GM23338 (cell line): ENCODE results near the gene GNB5. TPM values are rescaled to one million over a fixed set of nuclear protein-coding genes. Genes with fewer than 3 reads are reported as not detected.

Experiments
- ATAC-seq: fragments of 200-7000 bp; cut with Tn5 transposase; 3 replicates; pipeline ENCODE4 v1.9.1; 2020
- DNase-seq: peaks from one replicate; pipeline ENCODE4 v3.0.0-alpha.2; 2015; ENCODE audit warnings: low spot score
- H2AFZ ChIP-seq: fragments of 200-600 bp; sonication (generic); 2 replicates; pipeline ENCODE4 v1.8.0; 2016; ENCODE audit warnings: antibody characterized with exemption, mild to moderate bottlenecking, moderate library complexity
- H3F3A ChIP-seq: fragments of 200-600 bp; sonication (generic); replicated peaks from 2 replicates; pipeline ENCODE4 v1.8.0; 2017; ENCODE audit warnings: antibody characterized with exemption, mixed run types, low read depth
- H3K27ac ChIP-seq: fragments of 200-600 bp; sonication (generic); 2 replicates; pipeline ENCODE4 v1.6.1; 2016; ENCODE audit warnings: low read depth
- H3K27me3 ChIP-seq: fragments of 200-600 bp; sonication (generic); 2 replicates; pipeline ENCODE4 v1.8.0; 2016; ENCODE audit warnings: mild to moderate bottlenecking, mixed run types, moderate library complexity; ENCODE audit not compliant: insufficient read depth
- H3K36me3 ChIP-seq: fragments of 200-600 bp; sonication (generic); 2 replicates; pipeline ENCODE4 v1.8.0; 2016; ENCODE audit warnings: mild to moderate bottlenecking; ENCODE audit not compliant: insufficient read depth
- H3K4me1 ChIP-seq: fragments of 200-600 bp; sonication (generic); 2 replicates; pipeline ENCODE4 v1.8.0; 2016; ENCODE audit warnings: mild to moderate bottlenecking, moderate library complexity; ENCODE audit not compliant: insufficient read depth
- H3K4me2 ChIP-seq: fragments of 200-600 bp; sonication (generic); 2 replicates; pipeline ENCODE4 v1.7.1; 2017; ENCODE audit warnings: mixed run types
- H3K4me3 ChIP-seq: fragments of 200-600 bp; sonication (generic); 2 replicates; pipeline ENCODE4 v1.6.1; 2016; ENCODE audit warnings: mixed run types
- H3K79me2 ChIP-seq: fragments of 200-600 bp; sonication (generic); replicated peaks from 2 replicates; pipeline ENCODE4 v1.8.0; 2017; ENCODE audit warnings: mild to moderate bottlenecking; ENCODE audit not compliant: insufficient read depth
- H3K9me2 ChIP-seq: fragments of 200-600 bp; sonication (generic); 2 replicates; pipeline ENCODE4 v1.8.0; 2017; ENCODE audit not compliant: insufficient read depth
- H4K20me1 ChIP-seq: fragments of 200-600 bp; sonication (generic); replicated peaks from 2 replicates; pipeline ENCODE4 v1.8.0; 2017; ENCODE audit warnings: mild to moderate bottlenecking; ENCODE audit not compliant: insufficient read depth
- H3K27ac Mint-ChIP-seq: 2 replicates; pipeline ENCODE4 v1.8.0; 2020; ENCODE audit warnings: inconsistent platforms, mild to moderate bottlenecking, moderate library complexity, mixed read lengths
- H3K27me3 Mint-ChIP-seq: 3 replicates; pipeline ENCODE4 v1.8.0; 2022; ENCODE audit warnings: low read depth, mild to moderate bottlenecking, moderate library complexity, mixed read lengths, inconsistent platforms; ENCODE audit not compliant: insufficient read depth, poor library complexity
- H3K36me3 Mint-ChIP-seq: 3 replicates; pipeline ENCODE4 v1.8.0; 2021; ENCODE audit warnings: low read depth, mild to moderate bottlenecking, inconsistent platforms, moderate library complexity, mixed read lengths
- H3K4me1 Mint-ChIP-seq: 3 replicates; pipeline ENCODE4 v1.8.0; 2020; ENCODE audit warnings: mild to moderate bottlenecking, inconsistent platforms, mixed read lengths
- H3K4me3 Mint-ChIP-seq: 3 replicates; pipeline ENCODE4 v1.8.0; 2021; ENCODE audit warnings: moderate library complexity, mild to moderate bottlenecking, inconsistent platforms, mixed read lengths
- H3K9me3 Mint-ChIP-seq: 3 replicates; pipeline ENCODE4 v1.8.0; 2020; ENCODE audit warnings: moderate library complexity, mild to moderate bottlenecking, inconsistent platforms, mixed read lengths
- CREB1 ChIP-seq: fragments of 250-450 bp; sonication (Bioruptor Pico); IDR thresholded peaks from 2 replicates; pipeline ENCODE4 v1.5.0; 2020; ENCODE audit warnings: low read depth, mild to moderate bottlenecking, moderate library complexity
- EZH2 ChIP-seq: fragments of 200-600 bp; sonication (generic); IDR thresholded peaks from one replicate; pipeline ENCODE4 v1.8.0; 2017; ENCODE audit warnings: antibody characterized with exemption, mild to moderate bottlenecking, low read depth; ENCODE audit not compliant: unreplicated experiment
- EZH2phosphoT487 ChIP-seq: fragments of 200-600 bp; sonication (generic); IDR thresholded peaks from one replicate; pipeline ENCODE4 v1.8.1; 2018; ENCODE audit warnings: antibody characterized with exemption; ENCODE audit not compliant: unreplicated experiment
- JUNB ChIP-seq: IDR thresholded peaks from one replicate; pipeline ENCODE4 v1.6.1; 2016; ENCODE audit warnings: antibody characterized with exemption; ENCODE audit not compliant: unreplicated experiment
- NANOG ChIP-seq: IDR thresholded peaks from 2 replicates; pipeline ENCODE4 v1.6.1; 2016; ENCODE audit warnings: antibody characterized with exemption, borderline replicate concordance
- STAT1 ChIP-seq: IDR thresholded peaks from one replicate; pipeline ENCODE4 v1.6.1; 2016; ENCODE audit warnings: antibody characterized with exemption; ENCODE audit not compliant: unreplicated experiment
- ZNF331 ChIP-seq: fragments of 250-450 bp; sonication (Bioruptor Pico); IDR thresholded peaks from 2 replicates; pipeline ENCODE4 v1.5.0; 2020; ENCODE audit warnings: low read depth, mild to moderate bottlenecking, moderate library complexity
- ZNF462 ChIP-seq: fragments of 250-450 bp; sonication (Bioruptor Pico); IDR thresholded peaks from 2 replicates; pipeline ENCODE4 v1.5.0; 2020; ENCODE audit warnings: mild to moderate bottlenecking, moderate library complexity
- polyA plus RNA-seq: library from polyadenylated mRNA; unstranded; fragments of >200 nt; fragmentation: Nextera tagmentation; extraction: Ambion mirVana; gene quantifications from 2 replicates; pipeline ENCODE4 v1.2.1, GENCODE V29; 2016
- total RNA-seq: library from RNA; depleted of rRNA; stranded (reverse); fragments of >200 nt; shearing (Covaris generic); gene quantifications from 2 replicates; pipeline ENCODE4 v1.2.3, GENCODE V29; 2014
- TF ChIP-seq, protein P1 (sequence below): IDR thresholded peaks from 2 replicates; pipeline ENCODE4 v1.6.1; 2016; ENCODE audit warnings: antibody characterized with exemption

Gene GNB5
- total and polyA plus RNA-seq, 2 experiments from 2014 or later = 23.0 to 40.8 TPM

- Histone ChIP-seq H4K20me1 (no peaks in the 10 kb centered on the region), H3F3A (no peaks in the 10 kb centered on the region), H3K9me2 (no peaks in the 10 kb centered on the region), H3K27me3 (no peaks in the 10 kb centered on the region), H3K27ac (no peak overlapping the region), H3K36me3 (peaks cover 21% of the 10 kb centered on the region), H3K4me1 (no peaks in the 10 kb centered on the region), H3K79me2 (no peaks in the 10 kb centered on the region), H2AFZ (no peak overlapping the region), H3K4me3 (no peak overlapping the region), H3K4me2 (no peak overlapping the region)
- peaks cover 36% of the 10 kb centered on the region for H3K36me3 Mint-ChIP-seq
- H3K27ac Mint-ChIP-seq = no peak overlapping the region
- H3K27me3 Mint-ChIP-seq = no peaks in the 10 kb centered on the region
- DNase-seq (no peak), ATAC-seq (no peak)
- peaks cover 3% of the 10 kb centered on the region; the same call in 1 of the 3 replicates for H3K9me3 Mint-ChIP-seq
- H3K4me3 Mint-ChIP-seq = no peak overlapping the region
- H3K4me1 Mint-ChIP-seq = no peaks in the 10 kb centered on the region
- TF ChIP-seq EZH2 (no peak), ZNF331 (CRISPR knock-in tag) (no peak), JUNB (no peak), STAT1 (no peak), ZNF462 (no peak), CREB1 (CRISPR knock-in tag) (no peak), NANOG (no peak), EZH2phosphoT487 (no peak)
- TF ChIP-seq, protein P1, sequence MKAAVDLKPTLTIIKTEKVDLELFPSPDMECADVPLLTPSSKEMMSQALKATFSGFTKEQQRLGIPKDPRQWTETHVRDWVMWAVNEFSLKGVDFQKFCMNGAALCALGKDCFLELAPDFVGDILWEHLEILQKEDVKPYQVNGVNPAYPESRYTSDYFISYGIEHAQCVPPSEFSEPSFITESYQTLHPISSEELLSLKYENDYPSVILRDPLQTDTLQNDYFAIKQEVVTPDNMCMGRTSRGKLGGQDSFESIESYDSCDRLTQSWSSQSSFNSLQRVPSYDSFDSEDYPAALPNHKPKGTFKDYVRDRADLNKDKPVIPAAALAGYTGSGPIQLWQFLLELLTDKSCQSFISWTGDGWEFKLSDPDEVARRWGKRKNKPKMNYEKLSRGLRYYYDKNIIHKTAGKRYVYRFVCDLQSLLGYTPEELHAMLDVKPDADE = no peak
Measured at GRCh38 chr15:52146776-52147175, 44.4 kb downstream of the GNB5 start.
